Right lobe of liver (tissue), 6 donors: ENCODE measurements around the gene RTTN. TPM values are rescaled to one million over a fixed set of nuclear protein-coding genes. Genes with fewer than 3 reads are reported as not detected.

Experiments
- ATAC-seq, 4 donors: fragments of 200-7000 bp; cut with Tn5 transposase; one replicate each; pipeline ENCODE4 v1.9.1; 2020; ENCODE audit warnings: mild to moderate bottlenecking in 4 of 4, moderate library complexity in 4 of 4
- DNase-seq, 3 donors: peaks; one replicate each; pipeline ENCODE4 v3.0.0-alpha.2; 2020
- H3K27ac ChIP-seq, 3 donors: fragments of 200-600 bp; one replicate each; pipeline ENCODE4 v1.8.0; 2022
- H3K27me3 ChIP-seq, 2 donors: fragments of 200-600 bp; one replicate each; pipeline ENCODE4 v1.8.0; 2022
- H3K36me3 ChIP-seq, 4 donors: fragments of 200-600 bp; sonication (generic) in 1 of 4; one replicate each; pipeline versions ENCODE4 v1.5.1 to v1.8.0; 2017 to 2022; ENCODE audit warnings: control low read depth in 1 of 4
- H3K4me1 ChIP-seq, 4 donors: fragments of 200-600 bp; sonication (generic) in 1 of 4; one replicate each; pipeline versions ENCODE4 v1.5.1 to v1.8.0; 2017 to 2022; ENCODE audit warnings: control low read depth in 1 of 4
- H3K4me3 ChIP-seq, 3 donors: fragments of 200-600 bp; one replicate each; pipeline ENCODE4 v1.8.0; 2022
- H3K9me3 ChIP-seq, 4 donors: fragments of 200-600 bp; sonication (generic) in 1 of 4; one replicate each; pipeline versions ENCODE4 v1.5.1 to v1.8.0; 2017 to 2022; ENCODE audit warnings: control low read depth in 1 of 4
- POLR2A ChIP-seq: fragments of 450-650 bp; IDR thresholded peaks from one replicate; pipeline ENCODE4 v1.6.1; 2017; ENCODE audit warnings: antibody characterized with exemption, mild to moderate bottlenecking
- WGBS: methylation state at CpG from one replicate; pipeline ENCODE4 v1.1.6; 2018; ENCODE audit warnings: low coverage, low lambda C conversion rate; ENCODE audit not compliant: insufficient coverage; ENCODE audit errors: missing lambda C conversion rate; 5-methylcytosine and 5-hydroxymethylcytosine counted together
- intact Hi-C, 2 donors: fragments of 100-400 bp; cut with DNase I; formaldehyde crosslinking; loops; one replicate each; pipeline versions ENCODE4 v1.11.2 to v1.14.1; 2022
- total RNA-seq, 6 experiments: library from RNA; depleted of rRNA in 2 of 6; stranded (reverse); fragments of >200 nt in 2 of 6; fragmentation: NEBNext Ultra II Directional in 3 of 6; extraction: Animal tissue kit (Norgen Biotek cat#: 25700) in 3 of 6; gene quantifications; one replicate each; pipeline versions ENCODE4 v1.1.0 to v1.2.4, GENCODE V29; 2016 to 2023
- TF ChIP-seq, protein P1 (sequence below), 4 donors: fragments of 200-600 bp in 3 of 4; fragments of 450-650 bp in 1 of 4; IDR thresholded peaks; one replicate each; pipeline versions ENCODE4 v1.5.1 to v1.8.0; 2016 to 2022; ENCODE audit warnings: antibody characterized with exemption in 4 of 4, mild to moderate bottlenecking in 2 of 4
- donor health status: DM: no; HTN: yes; CAD: no.
- donor health status: DM: no; HTN: no; CAD: no.
- donor health status: DM: no; HTN: no; CAD: no.
- donor health status: DM: no; HTN: yes; CAD: no.
- donor health status: DM: no; HTN: yes; CAD: no.

The RTTN gene
- total RNA-seq, 6 experiments from 2014 or later: 2.3 to 7.4 (median 6.5) TPM

- no peak for ATAC-seq
- 93% methylated on average over 2 of the region's 4 CpGs for WGBS
- no peak for TF ChIP-seq POLR2A
- TF ChIP-seq, protein P1, sequence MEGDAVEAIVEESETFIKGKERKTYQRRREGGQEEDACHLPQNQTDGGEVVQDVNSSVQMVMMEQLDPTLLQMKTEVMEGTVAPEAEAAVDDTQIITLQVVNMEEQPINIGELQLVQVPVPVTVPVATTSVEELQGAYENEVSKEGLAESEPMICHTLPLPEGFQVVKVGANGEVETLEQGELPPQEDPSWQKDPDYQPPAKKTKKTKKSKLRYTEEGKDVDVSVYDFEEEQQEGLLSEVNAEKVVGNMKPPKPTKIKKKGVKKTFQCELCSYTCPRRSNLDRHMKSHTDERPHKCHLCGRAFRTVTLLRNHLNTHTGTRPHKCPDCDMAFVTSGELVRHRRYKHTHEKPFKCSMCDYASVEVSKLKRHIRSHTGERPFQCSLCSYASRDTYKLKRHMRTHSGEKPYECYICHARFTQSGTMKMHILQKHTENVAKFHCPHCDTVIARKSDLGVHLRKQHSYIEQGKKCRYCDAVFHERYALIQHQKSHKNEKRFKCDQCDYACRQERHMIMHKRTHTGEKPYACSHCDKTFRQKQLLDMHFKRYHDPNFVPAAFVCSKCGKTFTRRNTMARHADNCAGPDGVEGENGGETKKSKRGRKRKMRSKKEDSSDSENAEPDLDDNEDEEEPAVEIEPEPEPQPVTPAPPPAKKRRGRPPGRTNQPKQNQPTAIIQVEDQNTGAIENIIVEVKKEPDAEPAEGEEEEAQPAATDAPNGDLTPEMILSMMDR (IDR thresholded peaks at IDR 0.05): no peak
These were observed 1.7 kb upstream of the RTTN start for GRCh38 chr18:70207181-70207580.

DNA sequence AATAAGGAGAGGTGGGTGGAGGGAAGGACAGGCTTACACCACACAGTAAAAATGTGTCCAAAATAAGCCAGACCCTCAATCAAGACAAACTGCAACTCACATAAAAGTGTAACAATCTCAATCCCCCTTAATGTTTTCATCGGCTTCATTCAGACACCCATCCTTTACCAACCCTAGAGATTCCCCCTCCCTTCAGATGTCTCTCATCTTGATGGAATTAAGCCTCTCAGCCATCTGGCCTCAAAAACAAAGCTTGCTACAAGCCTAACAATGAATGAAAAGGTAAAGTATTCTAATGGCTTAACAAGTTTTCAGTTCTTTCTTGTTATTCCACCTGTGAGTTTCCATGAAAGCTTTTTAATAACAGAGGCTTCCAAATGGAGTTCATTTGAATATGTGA is 5.2 kb downstream of the RTTN start:
- Histone ChIP-seq H3K36me3 (peaks cover 0 to 12% (median 5%) of the 10 kb centered on the region in 4 donors), H3K27me3 (no peaks in the 10 kb centered on the region), H3K4me1 (peaks cover 0 to 15% (median 2%) of the 10 kb centered on the region in 4 donors), H3K9me3 (no peaks in the 10 kb centered on the region), H3K4me3 (no peak overlapping the region), H3K27ac (no peak overlapping the region)
- ATAC-seq (no peak), DNase-seq (no peak)
- TF ChIP-seq, protein P1 (IDR thresholded peaks at IDR 0.05): no peak
- no peak for TF ChIP-seq POLR2A
- intact Hi-C loops: loop anchor here in 1 of 2 donors (5.0 kb wide), 1 partner anchor 237 kb away; no protein-coding TSS in a partner anchor
- 18% methylated on average over 1 of the region's 1 CpG for WGBS

More at GRCh38 chr18:70207181-70207580, 1.7 kb upstream of the RTTN start:
- H3K4me3 ChIP-seq: no peak overlapping the region
- no peaks in the 10 kb centered on the region for H3K9me3 ChIP-seq
- DNase-seq: no peak
- H3K27me3 ChIP-seq: no peaks in the 10 kb centered on the region
- peaks cover 0 to 7% (median 3%) of the 10 kb centered on the region in 4 donors for H3K4me1 ChIP-seq
- no peak overlapping the region for H3K27ac ChIP-seq
- intact Hi-C loops: no loop called here
- H3K36me3 ChIP-seq: no peaks in the 10 kb centered on the region

- ATAC-seq: peak in 3 of 4 donors; percentile 43 to 59 (median 58)
- WGBS: 22% methylated on average over 3 of the region's 3 CpGs
- no peaks in the 10 kb centered on the region for H3K9me3 ChIP-seq
- no peaks in the 10 kb centered on the region for H3K27me3 ChIP-seq
- intact Hi-C loops: loop anchor here in 1 of 2 donors (10.0 kb wide), 1 partner anchor 237 kb away; no protein-coding TSS in a partner anchor
- H3K27ac ChIP-seq: no peak overlapping the region
- no peak for DNase-seq
- peaks cover 0 to 12% (median 5%) of the 10 kb centered on the region in 4 donors for H3K36me3 ChIP-seq
- TF ChIP-seq, protein P1 (IDR thresholded peaks at IDR 0.05): no peak
- no peak for TF ChIP-seq POLR2A
- no peak overlapping the region for H3K4me3 ChIP-seq
- H3K4me1 ChIP-seq: peaks cover 0 to 8% (median 0%) of the 10 kb centered on the region in 4 donors
These were observed 7.6 kb downstream of the RTTN start for GRCh38 chr18:70197844-70198243.

GRCh38 chr18:70197026-70197425 is 8.5 kb downstream of the RTTN start:
- Histone ChIP-seq H3K27ac (no peak overlapping the region), H3K4me1 (peaks cover 0 to 8% (median 0%) of the 10 kb centered on the region in 4 donors), H3K4me3 (no peak overlapping the region), H3K36me3 (peaks cover 0 to 10% (median 5%) of the 10 kb centered on the region in 4 donors), H3K27me3 (no peaks in the 10 kb centered on the region), H3K9me3 (no peaks in the 10 kb centered on the region)
- no peak for DNase-seq
- intact Hi-C loops: loop anchor here in 1 of 2 donors (10.0 kb wide), 1 partner anchor 238 kb away; no protein-coding TSS in a partner anchor
- TF ChIP-seq, protein P1 (IDR thresholded peaks at IDR 0.05): no peak
- no peak for TF ChIP-seq POLR2A
- 51% methylated on average over 6 of the region's 6 CpGs for WGBS
- ATAC-seq: peak in 3 of 4 donors; percentile 26 to 68 (median 66)
